Activated CD4-positive, alpha-beta T cell treated with anti-CD3 and anti-CD28 coated beads, Interleukin-2, amount 50 U/mL, for 48 hours (primary cell): ENCODE results near the gene C10orf71.

Experiments
- DNase-seq, 2 experiments: peaks; one replicate each; pipeline ENCODE4 v3.0.0-alpha.2; 2020

C10orf71 gene

GRCh38 chr10:49347827-49348226 lies 48.9 kb downstream of the C10orf71 start:
- DNase-seq: no peak

GRCh38 chr10:49348593-49348992 lies 49.6 kb downstream of the C10orf71 start:
- no peak for DNase-seq

- no peak for DNase-seq
Measured at GRCh38 chr10:49349390-49349789, 50.4 kb downstream of the C10orf71 start.

GRCh38 chr10:49350138-49350537 lies 51.2 kb downstream of the C10orf71 start:
- no peak for DNase-seq

- DNase-seq: no peak
Measured at GRCh38 chr10:49350846-49351532, 52.0 kb downstream of the C10orf71 start.

- DNase-seq: no peak
Measured at GRCh38 chr10:49351669-49352068, 52.7 kb downstream of the C10orf71 start.

GRCh38 chr10:49352323-49352722 lies 53.4 kb downstream of the C10orf71 start:
- no peak for DNase-seq

GRCh38 chr10:49353026-49353894 lies 54.3 kb downstream of the C10orf71 start:
- no peak for DNase-seq

GRCh38 chr10:49353895-49354566 lies 55.1 kb downstream of the C10orf71 start:
- no peak for DNase-seq

GRCh38 chr10:49354593-49354992 lies 55.6 kb downstream of the C10orf71 start:
- no peak for DNase-seq

- DNase-seq: no peak
Measured at GRCh38 chr10:49355221-49355620, 56.3 kb downstream of the C10orf71 start.

- no peak for DNase-seq
Measured at GRCh38 chr10:49356181-49356580, 57.2 kb downstream of the C10orf71 start.

GRCh38 chr10:49356944-49357343 lies 58.0 kb downstream of the C10orf71 start:
- no peak for DNase-seq

GRCh38 chr10:49357910-49358309 lies 58.9 kb downstream of the C10orf71 start:
- no peak for DNase-seq

- DNase-seq: no peak
Measured at GRCh38 chr10:49359349-49360270, 60.6 kb downstream of the C10orf71 start.

- no peak for DNase-seq
Measured at GRCh38 chr10:49360271-49361177, 61.6 kb downstream of the C10orf71 start.

GRCh38 chr10:49361178-49361554 lies 62.2 kb downstream of the C10orf71 start:
- no peak for DNase-seq

GRCh38 chr10:49361735-49362568 lies 63.0 kb downstream of the C10orf71 start:
- no peak for DNase-seq

GRCh38 chr10:49362596-49363260 lies 63.8 kb downstream of the C10orf71 start:
- DNase-seq: no peak
